ENCODE measurements around the gene DNAJC18.

Gene DNAJC18

GRCh38 chr5:139394123-139394653 is 45.1 kb downstream of the DNAJC18 start:
- Histone ChIP-seq H2BK120ac (ENCODE audit: low read depth, low read length) (no peak overlapping the region), H4K8ac (ENCODE audit: low read length) (peak overlapping the region; percentile 59), H3K9ac (ENCODE audit: low read length) (peak overlapping the region; percentile 65), H3K36me3 (ENCODE audit: control insufficient read depth in 1 of 2, insufficient read depth in 2 of 2, low read depth in 1 of 2, low read length in 2 of 2) (peaks cover 0 to 3% of the 10 kb centered on the region in 2 experiments), H3K18ac (ENCODE audit: low read depth in 1 of 2, low read length in 2 of 2) (peak overlapping the region in 1 of 2 experiments; percentile 30), H3K79me1 (replicated peaks; ENCODE audit: low read length, poor library complexity, severe bottlenecking) (no peaks in the 10 kb centered on the region), H3K27ac (ENCODE audit: low read length, poor library complexity, severe bottlenecking) (no peak overlapping the region), H3K9me3 (ENCODE audit: control insufficient read depth, low read length) (no peaks in the 10 kb centered on the region), H4K91ac (ENCODE audit: low read length) (peak overlapping the region; percentile 47), H2AFZ (ENCODE audit: low read depth, low read length) (no peak overlapping the region), H2BK15ac (ENCODE audit: low read depth, poor library complexity, severe bottlenecking) (peak overlapping the region; percentile 91), H3K4me3 (ENCODE audit: insufficient read depth in 1 of 2, low read depth in 1 of 2, low read length in 2 of 2) (peak overlapping the region; percentile 30 to 65), H3K4ac (ENCODE audit: low read depth in 1 of 2, low read length in 2 of 2) (no peak overlapping the region), H3K14ac (ENCODE audit: low read length in 2 of 2) (no peak overlapping the region), H3K4me2 (ENCODE audit: low read length, poor library complexity, severe bottlenecking) (peak overlapping the region; percentile 27), H3K23ac (ENCODE audit: low read length in 2 of 2) (peak overlapping the region in 1 of 2 experiments; percentile 57), H2BK5ac (ENCODE audit: low read depth, low read length, poor library complexity, severe bottlenecking) (no peak overlapping the region), H3K27me3 (ENCODE audit: control insufficient read depth in 1 of 2, insufficient read depth in 1 of 2, low read length in 2 of 2) (peaks cover 18 to 29% of the 10 kb centered on the region in 2 experiments), H3K4me1 (ENCODE audit: control insufficient read depth, insufficient read depth, low read depth, low read length) (peaks cover 32% of the 10 kb centered on the region), H2AK5ac (ENCODE audit: low read length, severe bottlenecking) (no peak overlapping the region), H2BK12ac (ENCODE audit: low read length in 2 of 2) (no peak overlapping the region)
- 3% methylated on average over 43 of the region's 62 CpGs for WGBS
- peak; percentile 64 for DNase-seq

- Histone ChIP-seq H3K36me3 (ENCODE audit: control insufficient read depth in 1 of 2, insufficient read depth in 2 of 2, low read depth in 1 of 2, low read length in 2 of 2) (peaks cover 0 to 3% of the 10 kb centered on the region in 2 experiments), H3K27ac (ENCODE audit: low read length, poor library complexity, severe bottlenecking) (no peak overlapping the region), H2AK5ac (ENCODE audit: low read length, severe bottlenecking) (no peak overlapping the region), H2BK120ac (ENCODE audit: low read depth, low read length) (no peak overlapping the region), H3K27me3 (ENCODE audit: control insufficient read depth in 1 of 2, insufficient read depth in 1 of 2, low read length in 2 of 2) (peaks cover 18 to 29% of the 10 kb centered on the region in 2 experiments), H2AFZ (ENCODE audit: low read depth, low read length) (no peak overlapping the region), H3K9ac (ENCODE audit: low read length) (peak overlapping the region; percentile 65), H3K23ac (ENCODE audit: low read length in 2 of 2) (no peak overlapping the region), H3K4me2 (ENCODE audit: low read length, poor library complexity, severe bottlenecking) (peak overlapping the region; percentile 60), H2BK15ac (ENCODE audit: low read depth, poor library complexity, severe bottlenecking) (peak overlapping the region; percentile 58), H3K14ac (ENCODE audit: low read length in 2 of 2) (no peak overlapping the region), H3K9me3 (ENCODE audit: control insufficient read depth, low read length) (no peaks in the 10 kb centered on the region), H2BK12ac (ENCODE audit: low read length in 2 of 2) (no peak overlapping the region), H4K91ac (ENCODE audit: low read length) (peak overlapping the region; percentile 31), H2BK5ac (ENCODE audit: low read depth, low read length, poor library complexity, severe bottlenecking) (no peak overlapping the region), H3K4ac (ENCODE audit: low read depth in 1 of 2, low read length in 2 of 2) (peak overlapping the region in 1 of 2 experiments; percentile 18), H3K79me1 (replicated peaks; ENCODE audit: low read length, poor library complexity, severe bottlenecking) (no peaks in the 10 kb centered on the region), H3K4me3 (ENCODE audit: insufficient read depth in 1 of 2, low read depth in 1 of 2, low read length in 2 of 2) (peak overlapping the region; percentile 30 to 65), H3K18ac (ENCODE audit: low read depth in 1 of 2, low read length in 2 of 2) (peak overlapping the region; percentile 28 to 30), H3K4me1 (ENCODE audit: control insufficient read depth, insufficient read depth, low read depth, low read length) (peaks cover 32% of the 10 kb centered on the region), H4K8ac (ENCODE audit: low read length) (peak overlapping the region; percentile 59)
- no peak for DNase-seq
- 11% methylated on average over 49 of the region's 49 CpGs for WGBS
Measured at GRCh38 chr5:139393497-139394122, 45.7 kb downstream of the DNAJC18 start.

- Histone ChIP-seq H3K79me1 (replicated peaks; ENCODE audit: low read length, poor library complexity, severe bottlenecking) (no peaks in the 10 kb centered on the region), H2BK12ac (ENCODE audit: low read length in 2 of 2) (no peak overlapping the region), H3K4me3 (ENCODE audit: insufficient read depth in 1 of 2, low read depth in 1 of 2, low read length in 2 of 2) (peak overlapping the region; percentile 47 to 65), H3K18ac (ENCODE audit: low read depth in 1 of 2, low read length in 2 of 2) (peak overlapping the region in 1 of 2 experiments; percentile 28), H4K8ac (ENCODE audit: low read length) (peak overlapping the region; percentile 86), H3K4me1 (ENCODE audit: control insufficient read depth, insufficient read depth, low read depth, low read length) (peaks cover 37% of the 10 kb centered on the region), H3K23ac (ENCODE audit: low read length in 2 of 2) (peak overlapping the region; percentile 26 to 53), H2AFZ (ENCODE audit: low read depth, low read length) (peak overlapping the region; percentile 72), H3K27ac (ENCODE audit: low read length, poor library complexity, severe bottlenecking) (no peak overlapping the region), H3K27me3 (ENCODE audit: control insufficient read depth in 1 of 2, insufficient read depth in 1 of 2, low read length in 2 of 2) (peaks cover 18 to 29% of the 10 kb centered on the region in 2 experiments), H2BK15ac (ENCODE audit: low read depth, poor library complexity, severe bottlenecking) (peak overlapping the region; percentile 35), H3K36me3 (ENCODE audit: control insufficient read depth in 1 of 2, insufficient read depth in 2 of 2, low read depth in 1 of 2, low read length in 2 of 2) (peaks cover 0 to 3% of the 10 kb centered on the region in 2 experiments), H2BK5ac (ENCODE audit: low read depth, low read length, poor library complexity, severe bottlenecking) (no peak overlapping the region), H3K9ac (ENCODE audit: low read length) (peak overlapping the region; percentile 65), H3K9me3 (ENCODE audit: control insufficient read depth, low read length) (no peaks in the 10 kb centered on the region), H4K91ac (ENCODE audit: low read length) (no peak overlapping the region), H3K4me2 (ENCODE audit: low read length, poor library complexity, severe bottlenecking) (peak overlapping the region; percentile 60), H3K4ac (ENCODE audit: low read depth in 1 of 2, low read length in 2 of 2) (no peak overlapping the region), H3K14ac (ENCODE audit: low read length in 2 of 2) (no peak overlapping the region), H2AK5ac (ENCODE audit: low read length, severe bottlenecking) (no peak overlapping the region), H2BK120ac (ENCODE audit: low read depth, low read length) (peak overlapping the region; percentile 12)
- peak; percentile 64 for DNase-seq
- WGBS = 4% methylated on average over 77 of the region's 77 CpGs
Measured at GRCh38 chr5:139392678-139393496, 46.4 kb downstream of the DNAJC18 start.

GRCh38 chr5:139392324-139392677 is 47.0 kb downstream of the DNAJC18 start:
- Histone ChIP-seq H3K27ac (ENCODE audit: low read length, poor library complexity, severe bottlenecking) (no peak overlapping the region), H3K9ac (ENCODE audit: low read length) (no peak overlapping the region)

More at GRCh38 chr5:139392324-139392677, 47.0 kb downstream of the DNAJC18 start:
- no peak overlapping the region for H2AFZ ChIP-seq (ENCODE audit: low read depth, low read length)
- peak overlapping the region in 1 of 2 experiments; percentile 56 for H3K18ac ChIP-seq (ENCODE audit: low read depth in 1 of 2, low read length in 2 of 2)
- no peak overlapping the region for H2BK15ac ChIP-seq (ENCODE audit: low read depth, poor library complexity, severe bottlenecking)
- no peak overlapping the region for H4K91ac ChIP-seq (ENCODE audit: low read length)
- H2AK5ac ChIP-seq (ENCODE audit: low read length, severe bottlenecking) = no peak overlapping the region
- H3K14ac ChIP-seq (ENCODE audit: low read length in 2 of 2) = no peak overlapping the region
- H3K4me3 ChIP-seq (ENCODE audit: insufficient read depth in 1 of 2, low read depth in 1 of 2, low read length in 2 of 2) = peak overlapping the region; percentile 41 to 65
- H4K8ac ChIP-seq (ENCODE audit: low read length) = no peak overlapping the region
- H3K4ac ChIP-seq (ENCODE audit: low read depth in 1 of 2, low read length in 2 of 2) = no peak overlapping the region
- H3K23ac ChIP-seq (ENCODE audit: low read length in 2 of 2) = no peak overlapping the region
- no peaks in the 10 kb centered on the region for H3K79me1 ChIP-seq (replicated peaks; ENCODE audit: low read length, poor library complexity, severe bottlenecking)
- no peak for DNase-seq
- WGBS = 21% methylated on average over 25 of the region's 36 CpGs
- H2BK120ac ChIP-seq (ENCODE audit: low read depth, low read length) = peak overlapping the region; percentile 12
- no peak overlapping the region for H2BK5ac ChIP-seq (ENCODE audit: low read depth, low read length, poor library complexity, severe bottlenecking)
- peak overlapping the region; percentile 60 for H3K4me2 ChIP-seq (ENCODE audit: low read length, poor library complexity, severe bottlenecking)
- peaks cover 18 to 29% of the 10 kb centered on the region in 2 experiments for H3K27me3 ChIP-seq (ENCODE audit: control insufficient read depth in 1 of 2, insufficient read depth in 1 of 2, low read length in 2 of 2)
- no peak overlapping the region for H2BK12ac ChIP-seq (ENCODE audit: low read length in 2 of 2)
- peaks cover 37% of the 10 kb centered on the region for H3K4me1 ChIP-seq (ENCODE audit: control insufficient read depth, insufficient read depth, low read depth, low read length)
- peaks cover 0 to 3% of the 10 kb centered on the region in 2 experiments for H3K36me3 ChIP-seq (ENCODE audit: control insufficient read depth in 1 of 2, insufficient read depth in 2 of 2, low read depth in 1 of 2, low read length in 2 of 2)
- no peaks in the 10 kb centered on the region for H3K9me3 ChIP-seq (ENCODE audit: control insufficient read depth, low read length)
